H9 (cell line): ENCODE data around the gene POU2AF1. TPM values are rescaled to one million over a fixed set of nuclear protein-coding genes. Genes with fewer than 3 reads are reported as not detected.
A peak's percentile ranks its signal among the peaks of the same experiment; 100 is the strongest.

ENCODE experiments used
- DNase-seq: peaks from one replicate; pipeline ENCODE4 v3.0.0-alpha.2; 2017
- H2AFZ ChIP-seq: one replicate; pipeline ENCODE4 v1.6.1; 2013; ENCODE audit warnings: mild to moderate bottlenecking, low read length, control low read depth, moderate library complexity
- H2AK5ac ChIP-seq: 2 replicates; pipeline ENCODE4 v1.6.1; 2013; ENCODE audit warnings: low read length, control low read depth, mixed read lengths; ENCODE audit not compliant: insufficient read length
- H2BK120ac ChIP-seq: one replicate; pipeline ENCODE4 v1.6.1; 2013; ENCODE audit warnings: low read depth, mild to moderate bottlenecking, low read length, control low read depth, inconsistent platforms; ENCODE audit not compliant: poor library complexity, severe bottlenecking
- H2BK12ac ChIP-seq: 2 replicates; pipeline ENCODE4 v1.6.1; 2013; ENCODE audit warnings: low read length, control low read depth, mixed read lengths, low read depth; ENCODE audit not compliant: insufficient read length
- H2BK15ac ChIP-seq: 2 replicates; pipeline ENCODE4 v1.6.1; 2013; ENCODE audit warnings: low read depth, low read length, control low read depth
- H2BK20ac ChIP-seq: one replicate; pipeline ENCODE4 v1.6.1; 2013; ENCODE audit warnings: low read depth, mild to moderate bottlenecking, low read length, control low read depth, inconsistent platforms; ENCODE audit not compliant: poor library complexity, severe bottlenecking
- H2BK5ac ChIP-seq: 2 replicates; pipeline ENCODE4 v1.6.1; 2013; ENCODE audit warnings: low read length, control low read depth, mixed read lengths; ENCODE audit not compliant: insufficient read length
- H3K14ac ChIP-seq: 2 replicates; pipeline ENCODE4 v1.6.1; 2013; ENCODE audit warnings: low read length, control low read depth; ENCODE audit not compliant: insufficient read depth
- H3K18ac ChIP-seq: 2 replicates; pipeline ENCODE4 v1.6.1; 2013; ENCODE audit warnings: low read depth, mild to moderate bottlenecking, mixed read lengths, low read length, control low read depth; ENCODE audit not compliant: insufficient read length
- H3K23ac ChIP-seq: 2 replicates; pipeline ENCODE4 v1.6.1; 2013; ENCODE audit warnings: low read length, control low read depth, mixed read lengths, low read depth; ENCODE audit not compliant: insufficient read length
- H3K23me2 ChIP-seq: 2 replicates; pipeline ENCODE4 v1.6.1; 2013; ENCODE audit warnings: low read depth, mild to moderate bottlenecking, mixed read lengths, low read length, control low read depth; ENCODE audit not compliant: insufficient read length, poor library complexity, severe bottlenecking
- H3K27ac ChIP-seq: 2 replicates; pipeline ENCODE4 v1.5.1; 2013; ENCODE audit warnings: low read length, control low read depth, mixed read lengths, low read depth; ENCODE audit not compliant: insufficient read length
- H3K27me3 ChIP-seq: 2 replicates; pipeline ENCODE4 v1.6.1; 2013; ENCODE audit warnings: low read length, control low read depth, inconsistent platforms; ENCODE audit not compliant: insufficient read depth
- H3K4ac ChIP-seq: 2 replicates; pipeline ENCODE4 v1.6.1; 2013; ENCODE audit warnings: low read depth, mild to moderate bottlenecking, control low read depth, inconsistent platforms, low read length, moderate library complexity
- H3K4me1 ChIP-seq: 2 replicates; pipeline ENCODE4 v1.6.1; 2013; ENCODE audit warnings: low read length, control low read depth, inconsistent platforms; ENCODE audit not compliant: insufficient read depth
- H3K4me2 ChIP-seq: 2 replicates; pipeline ENCODE4 v1.6.1; 2013; ENCODE audit warnings: low read length, control low read depth, mixed read lengths; ENCODE audit not compliant: insufficient read length, insufficient read depth
- H3K56ac ChIP-seq: 2 replicates; pipeline ENCODE4 v1.6.1; 2013; ENCODE audit warnings: low read depth, mild to moderate bottlenecking, mixed read lengths, low read length, control low read depth; ENCODE audit not compliant: insufficient read length
- H3K79me1 ChIP-seq: 2 replicates; pipeline ENCODE4 v1.6.1; 2013; ENCODE audit warnings: low read depth, mild to moderate bottlenecking, moderate library complexity, low read length, control low read depth, inconsistent platforms; ENCODE audit not compliant: insufficient read depth, poor library complexity, severe bottlenecking
- H3K79me2 ChIP-seq: 2 replicates; pipeline ENCODE4 v1.6.1; 2013; ENCODE audit warnings: low read length, control low read depth, inconsistent platforms; ENCODE audit not compliant: insufficient read depth
- H3K9ac ChIP-seq: 2 replicates; pipeline ENCODE4 v1.6.1; 2013; ENCODE audit warnings: low read length, control low read depth, mixed read lengths; ENCODE audit not compliant: insufficient read length; ENCODE audit errors: extremely low read depth
- H3K9me3 ChIP-seq: one replicate; pipeline ENCODE4 v1.6.1; 2013; ENCODE audit warnings: low read depth, low read length, inconsistent platforms; ENCODE audit not compliant: control insufficient read depth
- H3T11ph ChIP-seq: one replicate; pipeline ENCODE4 v1.6.1; 2013; ENCODE audit warnings: mild to moderate bottlenecking, low read length, control low read depth, inconsistent platforms
- H4K20me1 ChIP-seq: one replicate; pipeline ENCODE4 v1.6.1; 2013; ENCODE audit not compliant: control insufficient read depth, insufficient read length, insufficient read depth
- H4K5ac ChIP-seq: 2 replicates; pipeline ENCODE4 v1.6.1; 2013; ENCODE audit warnings: low read depth, mild to moderate bottlenecking, mixed read lengths, low read length, control low read depth; ENCODE audit not compliant: insufficient read length
- H4K8ac ChIP-seq: replicated peaks from 2 replicates; pipeline ENCODE4 v1.6.1; 2013; ENCODE audit warnings: low read length, control low read depth, mixed read lengths, low read depth; ENCODE audit not compliant: insufficient read length
- H4K91ac ChIP-seq: 2 replicates; pipeline ENCODE4 v1.6.1; 2013; ENCODE audit warnings: low read depth, mild to moderate bottlenecking, moderate library complexity, mixed read lengths, low read length, control low read depth; ENCODE audit not compliant: insufficient read length
- H3K27ac Mint-ChIP-seq, 3 experiments: 2 replicates in 2 of 3; 3 replicates in 1 of 3; pipeline ENCODE4 v1.8.0; 2020 to 2021; ENCODE audit warnings: mixed read lengths in 3 of 3, mild to moderate bottlenecking in 1 of 3, moderate library complexity in 1 of 3
- H3K27me3 Mint-ChIP-seq: 2 replicates; pipeline ENCODE4 v1.8.0; 2021; ENCODE audit warnings: low read depth, mild to moderate bottlenecking, moderate library complexity, mixed read lengths
- H3K36me3 Mint-ChIP-seq, 3 experiments: 2 replicates in 2 of 3; 3 replicates in 1 of 3; pipeline ENCODE4 v1.8.0; 2020 to 2021; ENCODE audit warnings: low read depth in 3 of 3, mixed read lengths in 3 of 3; ENCODE audit not compliant: insufficient read depth in 1 of 3
- H3K4me1 Mint-ChIP-seq, 2 experiments: 2 replicates each; pipeline ENCODE4 v1.8.0; 2020; ENCODE audit warnings: mixed read lengths in 2 of 2
- H3K4me3 Mint-ChIP-seq, 2 experiments: 2 replicates in 1 of 2; 3 replicates in 1 of 2; pipeline ENCODE4 v1.8.0; 2020 to 2021; ENCODE audit warnings: mild to moderate bottlenecking in 2 of 2, mixed read lengths in 2 of 2, moderate library complexity in 1 of 2
- H3K9me3 Mint-ChIP-seq, 2 experiments: 2 replicates in 1 of 2; 3 replicates in 1 of 2; pipeline ENCODE4 v1.8.0; 2020; ENCODE audit warnings: mild to moderate bottlenecking in 2 of 2, mixed read lengths in 2 of 2, moderate library complexity in 1 of 2
- WGBS: extraction: QIAGEN DNeasy Blood & Tissue Kit; methylation state at CpG from one replicate; pipeline ENCODE4 v1.1.7; 2013; ENCODE audit warnings: missing lambda C conversion rate, low lambda C conversion rate, mixed read lengths; ENCODE audit not compliant: insufficient read length; ENCODE audit errors: extremely low coverage; 5-methylcytosine and 5-hydroxymethylcytosine counted together
- total RNA-seq: library from RNA; stranded (reverse); gene quantifications from 2 replicates; pipeline ENCODE4 v1.2.1, GENCODE V29; 2021
- TF ChIP-seq, protein P1 (sequence below): fragments of 200-600 bp; sonication (generic); conservative IDR thresholded peaks from 3 replicates; pipeline ENCODE4 v1.8.0; 2021; ENCODE audit warnings: antibody characterized with exemption, mild to moderate bottlenecking

Gene POU2AF1
- total RNA-seq, 1 experiment from 2014 or later = not detected

DNA sequence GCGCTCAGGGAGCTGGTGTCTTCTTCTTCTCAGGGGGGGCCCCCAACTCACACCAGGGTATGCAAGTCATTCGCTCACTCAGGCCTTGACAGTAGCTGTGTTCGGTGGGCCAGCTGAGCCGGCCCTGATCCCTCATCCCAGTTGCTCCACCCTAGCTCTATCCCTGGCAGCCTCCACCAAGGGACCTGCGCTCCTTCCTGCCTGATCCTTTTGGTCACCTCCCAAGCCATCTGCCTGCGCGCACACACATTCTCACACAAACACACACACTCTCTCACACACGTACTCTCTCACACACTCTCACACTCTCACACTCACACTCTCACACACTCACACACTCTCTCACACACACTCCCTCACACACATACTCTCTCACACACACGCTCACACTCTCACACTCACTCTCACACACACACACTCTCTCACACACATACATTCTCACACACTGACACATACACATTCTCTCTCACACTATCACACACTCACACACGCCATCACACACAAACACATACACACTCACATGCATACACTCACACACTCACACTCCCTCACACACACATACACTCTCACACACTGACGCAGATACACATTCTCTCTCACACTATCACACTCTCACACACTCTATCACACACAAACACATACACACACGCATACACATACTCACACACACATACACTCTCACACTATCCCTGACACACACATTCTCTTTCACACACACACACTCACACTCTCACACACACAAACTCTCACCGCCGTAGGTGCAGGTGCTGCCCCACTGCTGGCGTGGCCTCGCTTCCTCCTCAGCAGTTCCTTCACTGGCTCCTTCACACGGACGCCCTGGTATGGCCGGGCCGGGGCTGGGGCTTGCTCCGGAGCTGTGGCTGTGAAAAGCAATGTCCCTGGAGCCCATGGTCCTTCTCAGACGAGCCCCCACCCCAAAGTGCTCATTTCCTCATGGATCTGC is 20.8 kb downstream of the POU2AF1 start:
- H3K27ac Mint-ChIP-seq = no peak overlapping the region
- no peak overlapping the region for H2AK5ac ChIP-seq
- H3K27me3 ChIP-seq = no peaks in the 10 kb centered on the region
- H3K18ac ChIP-seq = no peak overlapping the region
- no peak overlapping the region for H2AFZ ChIP-seq
- no peak overlapping the region for H3K56ac ChIP-seq
- no peak for DNase-seq
- H3K9ac ChIP-seq = no peak overlapping the region
- H2BK20ac ChIP-seq = no peak overlapping the region
- no peaks in the 10 kb centered on the region for H3K9me3 ChIP-seq
- no peak overlapping the region for H2BK15ac ChIP-seq
- TF ChIP-seq, protein P1, sequence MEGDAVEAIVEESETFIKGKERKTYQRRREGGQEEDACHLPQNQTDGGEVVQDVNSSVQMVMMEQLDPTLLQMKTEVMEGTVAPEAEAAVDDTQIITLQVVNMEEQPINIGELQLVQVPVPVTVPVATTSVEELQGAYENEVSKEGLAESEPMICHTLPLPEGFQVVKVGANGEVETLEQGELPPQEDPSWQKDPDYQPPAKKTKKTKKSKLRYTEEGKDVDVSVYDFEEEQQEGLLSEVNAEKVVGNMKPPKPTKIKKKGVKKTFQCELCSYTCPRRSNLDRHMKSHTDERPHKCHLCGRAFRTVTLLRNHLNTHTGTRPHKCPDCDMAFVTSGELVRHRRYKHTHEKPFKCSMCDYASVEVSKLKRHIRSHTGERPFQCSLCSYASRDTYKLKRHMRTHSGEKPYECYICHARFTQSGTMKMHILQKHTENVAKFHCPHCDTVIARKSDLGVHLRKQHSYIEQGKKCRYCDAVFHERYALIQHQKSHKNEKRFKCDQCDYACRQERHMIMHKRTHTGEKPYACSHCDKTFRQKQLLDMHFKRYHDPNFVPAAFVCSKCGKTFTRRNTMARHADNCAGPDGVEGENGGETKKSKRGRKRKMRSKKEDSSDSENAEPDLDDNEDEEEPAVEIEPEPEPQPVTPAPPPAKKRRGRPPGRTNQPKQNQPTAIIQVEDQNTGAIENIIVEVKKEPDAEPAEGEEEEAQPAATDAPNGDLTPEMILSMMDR = no peak
- 78% methylated on average over 3 of the region's 22 CpGs for WGBS
- H2BK120ac ChIP-seq = no peak overlapping the region
- no peak overlapping the region for H3K23ac ChIP-seq
- H3K4me1 Mint-ChIP-seq = no peaks in the 10 kb centered on the region
- H3K23me2 ChIP-seq = no peaks in the 10 kb centered on the region
- H2BK5ac ChIP-seq = no peak overlapping the region
- no peak overlapping the region for H3K27ac ChIP-seq
- no peak overlapping the region for H3T11ph ChIP-seq
- no peaks in the 10 kb centered on the region for H3K79me1 ChIP-seq
- no peak overlapping the region for H3K4me2 ChIP-seq
- peak overlapping the region; percentile 9; the same call in 1 of the 2 replicates for H3K14ac ChIP-seq
- H2BK12ac ChIP-seq = no peak overlapping the region
- H3K4me1 ChIP-seq = no peaks in the 10 kb centered on the region
- no peaks in the 10 kb centered on the region for H3K36me3 Mint-ChIP-seq
- H4K5ac ChIP-seq = no peak overlapping the region
- H4K8ac ChIP-seq = no peak overlapping the region
- H3K27me3 Mint-ChIP-seq = peaks cover 3% of the 10 kb centered on the region; the same call in 1 of the 2 replicates
- no peaks in the 10 kb centered on the region for H3K79me2 ChIP-seq
- no peak overlapping the region for H3K4ac ChIP-seq
- no peaks in the 10 kb centered on the region for H4K20me1 ChIP-seq
- no peak overlapping the region for H4K91ac ChIP-seq
- no peaks in the 10 kb centered on the region for H3K9me3 Mint-ChIP-seq
- H3K4me3 Mint-ChIP-seq = no peak overlapping the region
